IMR-90 (cell line): ENCODE data around the gene CYP1A2.
"Not testable (repeated sequence)": the region's sequence is repeated elsewhere in the genome, so short reads cannot be mapped to it uniquely, and the experiment has no call there.

Experiments
- BHLHE40 ChIP-seq: fragments of 150-350 bp; IDR thresholded peaks from 2 replicates; pipeline ENCODE4 v1.6.1; 2016; ENCODE audit warnings: mild to moderate bottlenecking, low read depth, low read length
- CEBPB ChIP-seq: IDR thresholded peaks from 2 replicates; pipeline ENCODE4 v1.6.1; 2012; ENCODE audit warnings: low read depth, low read length, improper control_type of control experiment
- CTCF ChIP-seq: conservative IDR thresholded peaks from 2 replicates; pipeline ENCODE4 v1.5.1; 2012; ENCODE audit warnings: mild to moderate bottlenecking, low read depth, low read length, improper control_type of control experiment
- FOS ChIP-seq: fragments of 150-350 bp; IDR thresholded peaks from 2 replicates; pipeline ENCODE4 v1.6.1; 2016; ENCODE audit warnings: low read depth, low read length
- MAFK ChIP-seq: IDR thresholded peaks from 2 replicates; pipeline ENCODE4 v1.6.1; 2012; ENCODE audit warnings: low read depth, low read length, improper control_type of control experiment
- MAZ ChIP-seq: IDR thresholded peaks from 2 replicates; pipeline ENCODE4 v1.6.1; 2012; ENCODE audit warnings: low read depth, mild to moderate bottlenecking, low read length, improper control_type of control experiment, moderate library complexity, borderline replicate concordance
- MXI1 ChIP-seq: IDR thresholded peaks from 2 replicates; pipeline ENCODE4 v1.6.1; 2012; ENCODE audit warnings: low read depth, mild to moderate bottlenecking, low read length, moderate library complexity, borderline replicate concordance
- POLR2A ChIP-seq: IDR thresholded peaks from 2 replicates; pipeline ENCODE4 v1.6.1; 2012; ENCODE audit warnings: mild to moderate bottlenecking, low read depth, low read length
- RAD21 ChIP-seq: IDR thresholded peaks from 2 replicates; pipeline ENCODE4 v1.6.1; 2012; ENCODE audit warnings: low read length, improper control_type of control experiment
- RFX5 ChIP-seq: IDR thresholded peaks from 2 replicates; pipeline ENCODE4 v1.8.0; 2012; ENCODE audit warnings: low read depth, mild to moderate bottlenecking, low read length, moderate library complexity
- SMC3 ChIP-seq: fragments of 150-350 bp; IDR thresholded peaks from 2 replicates; pipeline ENCODE4 v1.6.1; 2016; ENCODE audit warnings: low read depth, mild to moderate bottlenecking, antibody characterized with exemption, low read length, moderate library complexity
- USF2 ChIP-seq: fragments of 150-350 bp; IDR thresholded peaks from 2 replicates; pipeline ENCODE4 v1.6.1; 2017; ENCODE audit warnings: mild to moderate bottlenecking, antibody characterized with exemption, low read length, low read depth

GRCh38 chr15:74728699-74729098 is 19.9 kb upstream of the CYP1A2 start:
- not testable (repeated sequence) for TF ChIP-seq POLR2A, CTCF, CEBPB, SMC3, RFX5, MAFK, USF2, RAD21, MXI1, MAZ, BHLHE40, FOS
